Stomach (tissue), 4 donors: ENCODE results near the gene ITGB1BP2.
"Not testable (repeated sequence)": the region's sequence is repeated elsewhere in the genome, so short reads cannot be mapped to it uniquely, and the experiment has no call there.

Experiments used
- CTCF ChIP-seq, 7 experiments: fragments of 450-650 bp in 4 of 7; fragments of 200-600 bp in 3 of 7; sonication (generic) in 3 of 7; IDR thresholded peaks; one replicate each; pipeline ENCODE4 v1.5.1; 2016 to 2019; ENCODE audit warnings: antibody characterized with exemption in 7 of 7, control low read depth in 2 of 7, mild to moderate bottlenecking in 1 of 7
- EP300 ChIP-seq: sonication (generic); formaldehyde crosslinking; IDR thresholded peaks from one replicate; pipeline ENCODE4 v1.6.1; 2017; ENCODE audit warnings: antibody characterized with exemption
- POLR2A ChIP-seq, 4 donors: fragments of 450-650 bp; IDR thresholded peaks; one replicate each; pipeline ENCODE4 v1.6.1; 2016; ENCODE audit warnings: antibody characterized with exemption in 4 of 4, control low read depth in 2 of 4, mild to moderate bottlenecking in 1 of 4, moderate library complexity in 1 of 4
- POLR2AphosphoS5 ChIP-seq, 3 donors: sonication (generic); formaldehyde crosslinking; IDR thresholded peaks; one replicate each; pipeline ENCODE4 v1.6.1; 2016; ENCODE audit warnings: antibody characterized with exemption in 3 of 3

GRCh38 chrX:71352439-71352838 lies 50.9 kb downstream of the ITGB1BP2 start:
- TF ChIP-seq CTCF (IDR thresholded peaks at IDR 0.05); POLR2AphosphoS5 (IDR thresholded peaks at IDR 0.05); EP300; POLR2A (IDR thresholded peaks at IDR 0.05): not testable (repeated sequence)
